SK-N-SH (cell line): ENCODE results near the gene FRAS1. TPM values are rescaled to one million over a fixed set of nuclear protein-coding genes. Genes with fewer than 3 reads are reported as not detected.

Experiments used
- CTCF ChIA-PET: fragments of 300-600, 350-600 bp; formaldehyde crosslinking; extraction: SDS; loops from one replicate; lab custom pipeline; 2021; lab: Yijun Ruan, JAX
- POLR2A ChIA-PET: fragments of 350-600 bp; sonication (Branson Sonifier 250); formaldehyde crosslinking; extraction: SDS; loops from one replicate; lab custom pipeline; 2020; ENCODE audit warnings: antibody characterized with exemption, inconsistent platforms; lab: Yijun Ruan, JAX
- DNase-seq: peaks from one replicate; pipeline ENCODE4 v3.0.0; 2012
- H2AFZ ChIP-seq: fragments of 200-600 bp; sonication (generic); 2 replicates; pipeline ENCODE4 v1.8.1; 2016; ENCODE audit warnings: antibody characterized with exemption, mild to moderate bottlenecking, low read depth
- H3F3A ChIP-seq: fragments of 200-600 bp; sonication (generic); replicated peaks from 2 replicates; pipeline ENCODE3; 2016; ENCODE audit warnings: antibody characterized with exemption, mild to moderate bottlenecking; ENCODE audit not compliant: insufficient read depth
- H3K27ac ChIP-seq, 2 experiments: fragments of 200-500 bp in 1 of 2; fragments of 200-600 bp in 1 of 2; sonication (Bioruptor generic) in 1 of 2; sonication (generic), shearing (Covaris generic) in 1 of 2; 2 replicates each; pipeline versions ENCODE4 v1.5.1 to v1.6.1; 2014 to 2016; ENCODE audit warnings: low read depth in 2 of 2, inconsistent platforms in 1 of 2, low read length in 1 of 2, mild to moderate bottlenecking in 1 of 2, mixed read lengths in 1 of 2
- H3K27me3 ChIP-seq: fragments of 200-600 bp; sonication (generic), shearing (Covaris generic); 2 replicates; pipeline ENCODE4 v1.6.1; 2016; ENCODE audit warnings: mixed run types; ENCODE audit not compliant: insufficient read depth
- H3K36me3 ChIP-seq, 2 experiments: fragments of 200-500 bp in 1 of 2; fragments of 200-600 bp in 1 of 2; sonication (Bioruptor generic) in 1 of 2; sonication (generic) in 1 of 2; replicated peaks in 1 of 2; 2 replicates each; pipeline versions ENCODE3 to v1.5.1; 2014 to 2016; ENCODE audit warnings: low read length in 1 of 2, mild to moderate bottlenecking in 1 of 2; ENCODE audit not compliant: insufficient read depth in 2 of 2, control insufficient read depth in 1 of 2
- H3K4me1 ChIP-seq, 2 experiments: fragments of 200-500 bp in 1 of 2; fragments of 200-600 bp in 1 of 2; sonication (Bioruptor generic) in 1 of 2; sonication (generic), shearing (Covaris generic) in 1 of 2; 2 replicates each; pipeline versions ENCODE4 v1.5.1 to v1.6.1; 2014 to 2016; ENCODE audit warnings: low read depth in 1 of 2, low read length in 1 of 2, mixed run types in 1 of 2; ENCODE audit not compliant: insufficient read depth in 2 of 2, control insufficient read depth in 1 of 2
- H3K4me2 ChIP-seq: fragments of 200-600 bp; sonication (generic), shearing (Covaris generic); 2 replicates; pipeline ENCODE4 v1.6.1; 2017; ENCODE audit warnings: mixed run types
- H3K4me3 ChIP-seq, 2 experiments: fragments of 200-500 bp in 1 of 2; fragments of 200-600 bp in 1 of 2; sonication (Bioruptor generic) in 1 of 2; sonication (generic), shearing (Covaris generic) in 1 of 2; 2 replicates each; pipeline versions ENCODE4 v1.5.1 to v1.8.1; 2014 to 2016; ENCODE audit warnings: low read depth in 2 of 2, inconsistent platforms in 1 of 2, low read length in 1 of 2, mild to moderate bottlenecking in 1 of 2, mixed read lengths in 1 of 2, moderate library complexity in 1 of 2
- H3K79me2 ChIP-seq: fragments of 200-600 bp; sonication (generic); 2 replicates; pipeline ENCODE4 v1.8.1; 2017; ENCODE audit warnings: mild to moderate bottlenecking; ENCODE audit not compliant: insufficient read depth
- H3K9ac ChIP-seq: fragments of 200-600 bp; sonication (generic); 2 replicates; pipeline ENCODE4 v1.6.1; 2017; ENCODE audit warnings: mixed run types
- H3K9me2 ChIP-seq: fragments of 200-600 bp; sonication (generic); 2 replicates; pipeline ENCODE4 v1.6.1; 2017; ENCODE audit warnings: mixed run types
- H3K9me3 ChIP-seq: fragments of 200-600 bp; sonication (generic); 2 replicates; pipeline ENCODE4 v1.6.1; 2017; ENCODE audit warnings: mixed run types, mild to moderate bottlenecking, moderate library complexity
- H4K20me1 ChIP-seq: fragments of 200-600 bp; sonication (generic); 2 replicates; pipeline ENCODE4 v1.6.1; 2017; ENCODE audit warnings: mild to moderate bottlenecking, mixed run types; ENCODE audit not compliant: insufficient read depth
- CHD2 ChIP-seq: fragments of 150-350 bp; IDR thresholded peaks from 2 replicates; pipeline ENCODE4 v1.6.1; 2018; ENCODE audit warnings: low read length; ENCODE audit not compliant: partially characterized antibody
- ELF1 ChIP-seq: IDR thresholded peaks from 2 replicates; pipeline ENCODE4 v1.4.0; 2012
- EP300 ChIP-seq, 2 experiments: IDR thresholded peaks; 2 replicates each; pipeline versions ENCODE4 v1.4.0 to v1.6.1; 2012; ENCODE audit warnings: borderline replicate concordance in 1 of 2, low read depth in 1 of 2, low read length in 1 of 2
- FOSL2 ChIP-seq: IDR thresholded peaks from 2 replicates; pipeline ENCODE4 v1.4.0; 2012; ENCODE audit warnings: low read depth, mild to moderate bottlenecking, moderate library complexity, borderline replicate concordance
- JUND ChIP-seq: IDR thresholded peaks from 2 replicates; pipeline ENCODE4 v1.4.0; 2012
- MEF2A ChIP-seq: IDR thresholded peaks from 2 replicates; pipeline ENCODE4 v1.4.0; 2012; ENCODE audit warnings: low read depth, borderline replicate concordance
- MXI1 ChIP-seq: IDR thresholded peaks from 2 replicates; pipeline ENCODE4 v1.6.1; 2012; ENCODE audit warnings: mild to moderate bottlenecking, low read depth, low read length, improper control_type of control experiment
- NFIC ChIP-seq: IDR thresholded peaks from 2 replicates; pipeline ENCODE4 v1.4.0; 2012; ENCODE audit warnings: borderline replicate concordance
- POLR2AphosphoS5 ChIP-seq: IDR thresholded peaks from 2 replicates; pipeline ENCODE4 v1.6.1; 2012; ENCODE audit warnings: low read depth, low read length
- RAD21 ChIP-seq: IDR thresholded peaks from 2 replicates; pipeline ENCODE4 v1.6.1; 2012; ENCODE audit warnings: mild to moderate bottlenecking, low read length
- RCOR1 ChIP-seq: fragments of 150-350 bp; IDR thresholded peaks from 2 replicates; pipeline ENCODE4 v1.6.1; 2017; ENCODE audit warnings: antibody characterized with exemption, low read length
- RFX5 ChIP-seq: IDR thresholded peaks from 2 replicates; pipeline ENCODE4 v1.6.1; 2012; ENCODE audit warnings: mild to moderate bottlenecking, improper control_type of control experiment, low read length
- RXRA ChIP-seq: IDR thresholded peaks from 2 replicates; pipeline ENCODE4 v1.4.0; 2012; ENCODE audit warnings: low read depth, mild to moderate bottlenecking, borderline replicate concordance
- SMC3 ChIP-seq: IDR thresholded peaks from 2 replicates; pipeline ENCODE4 v1.6.1; 2012; ENCODE audit warnings: low read depth, low read length, improper control_type of control experiment
- TCF12 ChIP-seq: IDR thresholded peaks from 2 replicates; pipeline ENCODE4 v1.4.0; 2012
- TEAD4 ChIP-seq: IDR thresholded peaks from 2 replicates; pipeline ENCODE4 v1.4.0; 2012; ENCODE audit warnings: mild to moderate bottlenecking, borderline replicate concordance; ENCODE audit not compliant: insufficient read depth
- USF2 ChIP-seq: fragments of 150-350 bp; IDR thresholded peaks from 2 replicates; pipeline ENCODE4 v1.6.1; 2017; ENCODE audit warnings: antibody characterized with exemption, low read length, low read depth, borderline replicate concordance
- YY1 ChIP-seq: IDR thresholded peaks from 2 replicates; pipeline ENCODE4 v1.4.0; 2012; ENCODE audit warnings: low read depth, mild to moderate bottlenecking
- WGBS: methylation state at CpG from one replicate; pipeline ENCODE4 v1.1.6; 2017; ENCODE audit warnings: low lambda C conversion rate; 5-methylcytosine and 5-hydroxymethylcytosine counted together
- polyA plus RNA-seq, 3 experiments: library from polyadenylated mRNA; depleted of rRNA; stranded (reverse); fragments of >200 nt; gene quantifications; 2 replicates each; pipeline ENCODE4 v1.2.3, GENCODE V29; 2012
- TF ChIP-seq, protein P1 (sequence below): IDR thresholded peaks from 2 replicates; pipeline ENCODE4 v1.4.0; 2012; ENCODE audit warnings: low read depth, borderline replicate concordance
- TF ChIP-seq, protein P2 (sequence below): IDR thresholded peaks from 2 replicates; pipeline ENCODE4 v1.4.0; 2012; ENCODE audit warnings: low read depth, borderline replicate concordance
- TF ChIP-seq, protein P3 (sequence below): IDR thresholded peaks from 2 replicates; pipeline ENCODE4; 2012

Gene FRAS1
- polyA plus RNA-seq, 1 of the 3 experiments (the other 2 are of a cell fraction): 8.3 TPM

GRCh38 chr4:78527555-78527954 is 470.4 kb downstream of the FRAS1 start:
- Histone ChIP-seq H3K9me3 (0 out of 2 replicates have a peak, but pooled peaks cover 2% of the 10 kb centered on the region), H3K27ac (peak overlapping the region in 1 of 2 experiments; percentile 51; a peak in 2 of 4 replicates), H3K27me3 (no peaks in the 10 kb centered on the region), H3K4me3 (no peak overlapping the region), H3K36me3 (peaks cover 0 to 32% of the 10 kb centered on the region in 2 experiments), H2AFZ (no peak overlapping the region), H3K9me2 (no peaks in the 10 kb centered on the region), H3K4me2 (peak overlapping the region; percentile 43), H3K79me2 (no peaks in the 10 kb centered on the region), H4K20me1 (no peaks in the 10 kb centered on the region), H3K4me1 (peaks cover 0 to 12% of the 10 kb centered on the region in 2 experiments; a peak in 1 of 4 replicates), H3F3A (no peaks in the 10 kb centered on the region), H3K9ac (no peak overlapping the region)
- no peak for DNase-seq
- 73% methylated on average over 4 of the region's 4 CpGs for WGBS
- POLR2A ChIA-PET: no interaction called here
- no peak for TF ChIP-seq CHD2
- TF ChIP-seq TEAD4: no peak
- no peak for TF ChIP-seq ELF1
- TF ChIP-seq RFX5: no peak
- no peak for TF ChIP-seq YY1
- no peak for TF ChIP-seq MXI1
- no peak for TF ChIP-seq SMC3
- no peak for TF ChIP-seq POLR2AphosphoS5
- no peak for TF ChIP-seq RXRA
- TF ChIP-seq, protein P1, sequence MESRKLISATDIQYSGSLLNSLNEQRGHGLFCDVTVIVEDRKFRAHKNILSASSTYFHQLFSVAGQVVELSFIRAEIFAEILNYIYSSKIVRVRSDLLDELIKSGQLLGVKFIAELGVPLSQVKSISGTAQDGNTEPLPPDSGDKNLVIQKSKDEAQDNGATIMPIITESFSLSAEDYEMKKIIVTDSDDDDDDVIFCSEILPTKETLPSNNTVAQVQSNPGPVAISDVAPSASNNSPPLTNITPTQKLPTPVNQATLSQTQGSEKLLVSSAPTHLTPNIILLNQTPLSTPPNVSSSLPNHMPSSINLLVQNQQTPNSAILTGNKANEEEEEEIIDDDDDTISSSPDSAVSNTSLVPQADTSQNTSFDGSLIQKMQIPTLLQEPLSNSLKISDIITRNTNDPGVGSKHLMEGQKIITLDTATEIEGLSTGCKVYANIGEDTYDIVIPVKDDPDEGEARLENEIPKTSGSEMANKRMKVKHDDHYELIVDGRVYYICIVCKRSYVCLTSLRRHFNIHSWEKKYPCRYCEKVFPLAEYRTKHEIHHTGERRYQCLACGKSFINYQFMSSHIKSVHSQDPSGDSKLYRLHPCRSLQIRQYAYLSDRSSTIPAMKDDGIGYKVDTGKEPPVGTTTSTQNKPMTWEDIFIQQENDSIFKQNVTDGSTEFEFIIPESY: no peak
- no peak for TF ChIP-seq RCOR1
- no peak for TF ChIP-seq USF2
- no peak for TF ChIP-seq MEF2A
- CTCF ChIA-PET: interaction anchor here (1.2 to 2.8 kb wide), 3 partner anchors 9 to 568 kb away, joined by 5 to 11 read pairs (median 9); no protein-coding TSS in a partner anchor

DNA sequence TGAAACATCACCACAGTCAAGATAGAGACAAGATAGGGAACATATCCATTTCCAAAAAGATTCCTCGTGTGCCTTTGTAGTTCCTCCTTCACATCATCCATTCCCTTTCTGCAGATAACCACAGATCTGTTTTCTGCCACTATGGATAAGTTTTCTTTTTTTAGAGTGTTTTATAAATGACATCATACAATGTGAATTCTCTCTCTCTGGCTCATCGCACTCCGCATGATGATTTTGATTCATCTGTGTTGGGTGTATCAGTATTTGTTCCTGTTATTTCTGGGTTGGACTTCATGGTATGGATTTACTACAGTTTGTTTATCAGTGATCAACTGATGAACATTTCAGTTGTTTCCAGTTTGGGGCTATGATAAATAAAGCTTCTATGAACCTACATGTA is 471.2 kb downstream of the FRAS1 start:
- WGBS: 20% methylated on average over 3 of the region's 3 CpGs
- H3K4me2 ChIP-seq: peak overlapping the region; percentile 43

More for the DNA sequence above, 471.2 kb downstream of the FRAS1 start:
- Histone ChIP-seq H4K20me1 (no peaks in the 10 kb centered on the region), H3K27ac (peak overlapping the region in 1 of 2 experiments; percentile 51; a peak in 3 of 4 replicates), H3K36me3 (peaks cover 0 to 25% of the 10 kb centered on the region in 2 experiments), H3F3A (no peaks in the 10 kb centered on the region), H3K9ac (no peak overlapping the region), H3K9me2 (no peaks in the 10 kb centered on the region), H3K4me3 (no peak overlapping the region), H3K27me3 (no peaks in the 10 kb centered on the region), H2AFZ (no peak overlapping the region), H3K9me3 (0 out of 2 replicates have a peak, but pooled peaks cover 2% of the 10 kb centered on the region), H3K4me1 (peaks cover 0 to 12% of the 10 kb centered on the region in 2 experiments; a peak in 1 of 4 replicates), H3K79me2 (no peaks in the 10 kb centered on the region)
- CTCF ChIA-PET: interaction anchor here (1.2 to 2.8 kb wide), 3 partner anchors 10 to 569 kb away, joined by 5 to 11 read pairs (median 9); no protein-coding TSS in a partner anchor
- no peak for DNase-seq
- peak in 1 of 2 experiments; percentile 51; a peak in 1 of 4 replicates for TF ChIP-seq EP300 (IDR thresholded peaks at IDR 0.05; ENCODE audit: borderline replicate concordance in 1 of 2, low read depth in 1 of 2, low read length in 1 of 2)
- TF ChIP-seq TCF12: peak; percentile 67
- TF ChIP-seq TEAD4: peak; percentile 11; the same call in 1 of the 2 replicates
- peak; percentile 70 for TF ChIP-seq JUND
- peak; percentile 27; the same call in 1 of the 2 replicates for TF ChIP-seq MEF2A
- TF ChIP-seq, protein P2, sequence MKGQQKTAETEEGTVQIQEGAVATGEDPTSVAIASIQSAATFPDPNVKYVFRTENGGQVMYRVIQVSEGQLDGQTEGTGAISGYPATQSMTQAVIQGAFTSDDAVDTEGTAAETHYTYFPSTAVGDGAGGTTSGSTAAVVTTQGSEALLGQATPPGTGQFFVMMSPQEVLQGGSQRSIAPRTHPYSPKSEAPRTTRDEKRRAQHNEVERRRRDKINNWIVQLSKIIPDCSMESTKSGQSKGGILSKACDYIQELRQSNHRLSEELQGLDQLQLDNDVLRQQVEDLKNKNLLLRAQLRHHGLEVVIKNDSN: no peak
- peak; percentile 69 for TF ChIP-seq FOSL2
- TF ChIP-seq, protein P3, sequence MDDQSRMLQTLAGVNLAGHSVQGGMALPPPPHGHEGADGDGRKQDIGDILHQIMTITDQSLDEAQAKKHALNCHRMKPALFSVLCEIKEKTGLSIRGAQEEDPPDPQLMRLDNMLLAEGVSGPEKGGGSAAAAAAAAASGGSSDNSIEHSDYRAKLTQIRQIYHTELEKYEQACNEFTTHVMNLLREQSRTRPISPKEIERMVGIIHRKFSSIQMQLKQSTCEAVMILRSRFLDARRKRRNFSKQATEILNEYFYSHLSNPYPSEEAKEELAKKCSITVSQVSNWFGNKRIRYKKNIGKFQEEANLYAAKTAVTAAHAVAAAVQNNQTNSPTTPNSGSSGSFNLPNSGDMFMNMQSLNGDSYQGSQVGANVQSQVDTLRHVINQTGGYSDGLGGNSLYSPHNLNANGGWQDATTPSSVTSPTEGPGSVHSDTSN: peak; percentile 64
- 0 out of 2 replicates have a peak, but pooled peaks have one; percentile 28 for TF ChIP-seq NFIC
- no peak for TF ChIP-seq RAD21
- POLR2A ChIA-PET: no interaction called here
